SK-N-SH treated with all-trans-retinoic acid at 6 μM for 48 hours (cell line): ENCODE results near the gene CNTROB.

Experiments used
- ESRRG ChIP-seq: fragments of 250-450 bp; sonication (Bioruptor Pico); IDR thresholded peaks from 2 replicates; pipeline ENCODE4 v1.6.1; 2021; ENCODE audit warnings: mild to moderate bottlenecking
- OSR1 ChIP-seq: fragments of 250-450 bp; sonication (Bioruptor Pico); IDR thresholded peaks from 2 replicates; pipeline ENCODE4 v1.8.0; 2022; ENCODE audit warnings: moderate library complexity, mild to moderate bottlenecking, inconsistent platforms
- PATZ1 ChIP-seq: fragments of 250-450 bp; sonication (Bioruptor Pico); IDR thresholded peaks from 2 replicates; pipeline ENCODE4 v1.8.0; 2020; ENCODE audit warnings: mild to moderate bottlenecking, moderate library complexity, borderline replicate concordance
- PPARA ChIP-seq: fragments of 250-450 bp; sonication (Bioruptor Pico); IDR thresholded peaks from 2 replicates; pipeline ENCODE4 v1.5.0; 2020; ENCODE audit warnings: mild to moderate bottlenecking, borderline replicate concordance
- RARB ChIP-seq: fragments of 250-450 bp; sonication (Bioruptor Pico); IDR thresholded peaks from 2 replicates; pipeline ENCODE4 v1.8.0; 2021; ENCODE audit warnings: mild to moderate bottlenecking, moderate library complexity
- SNAI2 ChIP-seq: fragments of 250-450 bp; sonication (Bioruptor Pico); IDR thresholded peaks from 2 replicates; pipeline ENCODE4 v1.5.0; 2020; ENCODE audit warnings: mild to moderate bottlenecking, moderate library complexity
- TSHZ2 ChIP-seq: fragments of 250-450 bp; sonication (Bioruptor Pico); IDR thresholded peaks from 2 replicates; pipeline ENCODE4 v1.5.0; 2020; ENCODE audit warnings: mild to moderate bottlenecking, moderate library complexity

- TF ChIP-seq PATZ1 (no peak), RARB (CRISPR knock-in tag) (no peak), TSHZ2 (CRISPR knock-in tag) (no peak), OSR1 (no peak), ESRRG (CRISPR knock-in tag) (no peak), SNAI2 (CRISPR knock-in tag) (no peak), PPARA (CRISPR knock-in tag) (no peak)
Measured at GRCh38 chr17:7944326-7944725, 12.3 kb downstream of the CNTROB start.
